Esophagus squamous epithelium (tissue), 5 donors: Measurements from ENCODE around the gene UGT1A4. TPM values are rescaled to one million over a fixed set of nuclear protein-coding genes. Genes with fewer than 3 reads are reported as not detected.
"Not testable (repeated sequence)": the region's sequence is repeated elsewhere in the genome, so short reads cannot be mapped to it uniquely, and the experiment has no call there.

Source experiments
- DNase-seq: peaks from one replicate; lab custom pipeline; 2025; lab: John Stamatoyannopoulos, UW
- H3K27ac ChIP-seq, 4 donors: fragments of 200-600 bp; sonication (generic); one replicate each; pipeline ENCODE4 v1.5.1; 2016 to 2019; ENCODE audit warnings: mild to moderate bottlenecking in 1 of 4
- H3K27me3 ChIP-seq, 4 donors: fragments of 200-600 bp; sonication (generic); 1 replicate in 3 of 4; 2 replicates in 1 of 4; pipeline versions ENCODE4 v1.5.1 to v1.6.0; 2017 to 2021; ENCODE audit warnings: antibody characterized with exemption in 1 of 4
- H3K36me3 ChIP-seq, 3 donors: fragments of 200-600 bp; sonication (generic); one replicate each; pipeline ENCODE4 v1.5.1; 2016 to 2019
- H3K4me1 ChIP-seq, 3 donors: fragments of 200-600 bp; sonication (generic); one replicate each; pipeline ENCODE4 v1.5.1; 2017 to 2019
- H3K4me3 ChIP-seq, 4 donors: fragments of 200-600 bp; sonication (generic); 1 replicate in 3 of 4; 2 replicates in 1 of 4; pipeline ENCODE4 v1.5.1; 2016 to 2019; ENCODE audit warnings: mild to moderate bottlenecking in 2 of 4, moderate library complexity in 1 of 4
- H3K9me3 ChIP-seq, 3 donors: fragments of 200-600 bp; sonication (generic); one replicate each; pipeline ENCODE4 v1.5.1; 2016 to 2019
- CTCF ChIP-seq, 6 experiments: fragments of 450-650 bp in 4 of 6; fragments of 200-600 bp in 2 of 6; sonication (generic) in 2 of 6; IDR thresholded peaks; one replicate each; pipeline ENCODE4 v1.5.1; 2016 to 2019; ENCODE audit warnings: antibody characterized with exemption in 6 of 6, mild to moderate bottlenecking in 4 of 6, moderate library complexity in 4 of 6
- POLR2A ChIP-seq, 4 donors: fragments of 450-650 bp; IDR thresholded peaks; one replicate each; pipeline ENCODE4 v1.6.1; 2017; ENCODE audit warnings: antibody characterized with exemption in 4 of 4, mild to moderate bottlenecking in 4 of 4, moderate library complexity in 3 of 4
- WGBS, 2 donors: methylation state at CpG; one replicate each; pipeline ENCODE4 v1.1.5; 2018; 5-methylcytosine and 5-hydroxymethylcytosine counted together
- intact Hi-C: fragments of 100-400 bp; cut with DNase I; formaldehyde crosslinking; loops from one replicate; pipeline ENCODE4 v1.15.0; 2022
- total RNA-seq, 4 donors: library from RNA; depleted of rRNA; stranded (reverse); fragments of >200 nt; gene quantifications; one replicate each; pipeline ENCODE4 v1.1.0, GENCODE V29; 2016
- donor health status: DM: yes; HTN: yes; CAD: no.

The UGT1A4 gene
- total RNA-seq, 4 donors from 2014 or later = 1.1 to 7.4 (median 3.4) TPM

- 84 to 89% methylated on average over 8 of the region's 8 CpGs for WGBS, 2 donors
- Histone ChIP-seq H3K4me1 (peaks cover 0 to 48% (median 7%) of the 10 kb centered on the region in 3 donors), H3K9me3 (no peaks in the 10 kb centered on the region), H3K36me3 (no peaks in the 10 kb centered on the region), H3K27ac (peak overlapping the region; percentile 77 to 92 (median 82)), H3K4me3 (no peak overlapping the region), H3K27me3 (no peaks in the 10 kb centered on the region)
- TF ChIP-seq POLR2A (IDR thresholded peaks at IDR 0.05) = no peak
- no peak for TF ChIP-seq CTCF (IDR thresholded peaks at IDR 0.05)
- intact Hi-C loops = no loop called here
- DNase-seq = no peak
These were observed 19.0 kb upstream of the UGT1A4 start for GRCh38 chr2:233699424-233700027.

- WGBS, 2 donors = 6 to 20% methylated on average over 1 of the region's 1 CpG
- H3K36me3 ChIP-seq = no peaks in the 10 kb centered on the region
- DNase-seq = no peak
These were observed 18.4 kb upstream of the UGT1A4 start for GRCh38 chr2:233700028-233700635.

GRCh38 chr2:233700842-233701241, 17.7 kb upstream of the UGT1A4 start:
- H3K36me3 ChIP-seq, H3K27me3 ChIP-seq, H3K4me3 ChIP-seq, H3K9me3 ChIP-seq, intact Hi-C loops, DNase-seq: not testable (repeated sequence)
- WGBS, 2 donors = 83 to 89% methylated on average over 5 of the region's 5 CpGs
- peak overlapping the region in 3 of 4 donors; percentile 77 to 92 (median 86) for H3K27ac ChIP-seq
- H3K4me1 ChIP-seq = peaks cover 0 to 53% (median 7%) of the 10 kb centered on the region in 3 donors

More at GRCh38 chr2:233700028-233700635, 18.4 kb upstream of the UGT1A4 start:
- Histone ChIP-seq H3K4me3 (no peak overlapping the region), H3K9me3 (no peaks in the 10 kb centered on the region), H3K4me1 (peaks cover 0 to 48% (median 7%) of the 10 kb centered on the region in 3 donors), H3K27me3 (no peaks in the 10 kb centered on the region), H3K27ac (peak overlapping the region; percentile 77 to 92 (median 82))
- intact Hi-C loops = no loop called here
- no peak for TF ChIP-seq POLR2A (IDR thresholded peaks at IDR 0.05)
- no peak for TF ChIP-seq CTCF (IDR thresholded peaks at IDR 0.05)

- H3K9me3 ChIP-seq = no peaks in the 10 kb centered on the region
- no peak overlapping the region for H3K4me3 ChIP-seq
- peak overlapping the region in 1 of 4 donors; percentile 69 for H3K27ac ChIP-seq
- H3K27me3 ChIP-seq = no peaks in the 10 kb centered on the region
- H3K4me1 ChIP-seq = peaks cover 6 to 67% (median 7%) of the 10 kb centered on the region in 3 donors
- WGBS, 2 donors = 63 to 73% methylated on average over 3 of the region's 3 CpGs
- DNase-seq = no peak
- intact Hi-C loops = no loop called here
- no peaks in the 10 kb centered on the region for H3K36me3 ChIP-seq
- TF ChIP-seq CTCF (IDR thresholded peaks at IDR 0.05) (no peak), POLR2A (IDR thresholded peaks at IDR 0.05) (no peak)
These were observed 16.3 kb upstream of the UGT1A4 start for GRCh38 chr2:233702238-233702637.

GRCh38 chr2:233705911-233706506, 12.5 kb upstream of the UGT1A4 start:
- intact Hi-C loops = no loop called here

More at GRCh38 chr2:233705911-233706506, 12.5 kb upstream of the UGT1A4 start:
- peak overlapping the region; percentile 38 to 87 (median 79) for H3K27ac ChIP-seq
- 22 to 37% methylated on average over 4 of the region's 4 CpGs for WGBS, 2 donors
- peaks cover 0 to 59% (median 12%) of the 10 kb centered on the region in 3 donors for H3K4me1 ChIP-seq
- no peak for DNase-seq
- H3K4me3 ChIP-seq = no peak overlapping the region
- no peak for TF ChIP-seq POLR2A (IDR thresholded peaks at IDR 0.05)
- no peak for TF ChIP-seq CTCF (IDR thresholded peaks at IDR 0.05)
- H3K9me3 ChIP-seq = no peaks in the 10 kb centered on the region
- H3K36me3 ChIP-seq = no peaks in the 10 kb centered on the region
- no peaks in the 10 kb centered on the region for H3K27me3 ChIP-seq
